OCI-LY1 (cell line): ENCODE measurements around the gene CYP2W1.

Source experiments
- H2AFZ ChIP-seq: fragments of 200-600 bp; sonication (generic), shearing (Covaris generic); 2 replicates; pipeline ENCODE4 v1.6.0; 2014; ENCODE audit warnings: antibody characterized with exemption, mild to moderate bottlenecking, low read length
- H3F3A ChIP-seq: fragments of 200-600 bp; sonication (generic), shearing (Covaris generic); 2 replicates; pipeline ENCODE4 v1.6.0; 2014; ENCODE audit warnings: mild to moderate bottlenecking, antibody characterized with exemption, low read length, moderate library complexity; ENCODE audit not compliant: insufficient read depth
- H3K27ac ChIP-seq: fragments of 200-600 bp; sonication (generic); 2 replicates; pipeline ENCODE4 v1.5.1; 2014; ENCODE audit warnings: low read length, mixed run types, mild to moderate bottlenecking, low read depth; ENCODE audit not compliant: poor library complexity, severe bottlenecking
- H3K27me3 ChIP-seq: fragments of 200-600 bp; sonication (generic); 2 replicates; pipeline ENCODE4 v1.6.0; 2014; ENCODE audit warnings: antibody characterized with exemption, mild to moderate bottlenecking, low read length, moderate library complexity; ENCODE audit not compliant: insufficient read depth
- H3K36me3 ChIP-seq: fragments of 200-600 bp; sonication (generic); 2 replicates; pipeline ENCODE4 v1.6.1; 2014; ENCODE audit warnings: mild to moderate bottlenecking, antibody characterized with exemption, low read length, moderate library complexity, mixed read lengths; ENCODE audit not compliant: insufficient read depth
- H3K4me1 ChIP-seq: fragments of 200-600 bp; sonication (generic); 2 replicates; pipeline ENCODE4 v1.5.1; 2014; ENCODE audit warnings: mild to moderate bottlenecking, low read length, moderate library complexity; ENCODE audit not compliant: insufficient read depth, severe bottlenecking
- H3K4me2 ChIP-seq: fragments of 200-600 bp; sonication (generic), shearing (Covaris generic); 2 replicates; pipeline ENCODE4 v1.6.1; 2014; ENCODE audit warnings: low read length
- H3K4me3 ChIP-seq: fragments of 200-600 bp; sonication (generic); 2 replicates; pipeline ENCODE4 v1.5.1; 2014; ENCODE audit warnings: low read length, low read depth, mild to moderate bottlenecking, mixed read lengths; ENCODE audit not compliant: poor library complexity, severe bottlenecking
- H3K79me2 ChIP-seq: fragments of 200-600 bp; shearing (Covaris generic); 2 replicates; pipeline ENCODE4 v1.6.1; 2016; ENCODE audit warnings: mixed run types, low read length, mixed read lengths; ENCODE audit not compliant: insufficient read depth
- H3K9ac ChIP-seq: fragments of 200-600 bp; sonication (generic), shearing (Covaris generic); 2 replicates; pipeline ENCODE4 v1.6.1; 2014; ENCODE audit warnings: mild to moderate bottlenecking, low read length, mixed read lengths
- H3K9me2 ChIP-seq: fragments of 200-600 bp; sonication (generic), shearing (Covaris generic); 2 replicates; pipeline ENCODE4 v1.6.1; 2014; ENCODE audit warnings: low read depth, mild to moderate bottlenecking, low read length, mixed read lengths
- H3K9me3 ChIP-seq: fragments of 200-600 bp; shearing (Covaris generic); 2 replicates; pipeline ENCODE4 v1.6.1; 2014; ENCODE audit warnings: low read length, mixed read lengths
- H4K20me1 ChIP-seq: fragments of 200-600 bp; sonication (generic), shearing (Covaris generic); 2 replicates; pipeline ENCODE4 v1.6.0; 2016; ENCODE audit warnings: mild to moderate bottlenecking, low read length; ENCODE audit not compliant: insufficient read depth
- CTCF ChIP-seq: fragments of 200-600 bp; sonication (generic), shearing (Covaris generic); IDR thresholded peaks from 2 replicates; pipeline ENCODE4 v1.5.1; 2017; ENCODE audit warnings: mild to moderate bottlenecking, antibody characterized with exemption, low read length, moderate library complexity, mixed read lengths
- EZH2 ChIP-seq: fragments of 200-600 bp; sonication (generic), shearing (Covaris generic); IDR thresholded peaks from 2 replicates; pipeline ENCODE4 v1.8.0; 2017; ENCODE audit warnings: borderline replicate concordance, mixed run types, mild to moderate bottlenecking, antibody characterized with exemption, low read length, moderate library complexity, mixed read lengths

The CYP2W1 gene

GRCh38 chr7:1008733-1009363, 25.9 kb downstream of the CYP2W1 start:
- H3K27ac ChIP-seq: no peak overlapping the region
- H3K9ac ChIP-seq: no peak overlapping the region
- no peaks in the 10 kb centered on the region for H4K20me1 ChIP-seq

GRCh38 chr7:1009747-1010146, 26.8 kb downstream of the CYP2W1 start:
- no peaks in the 10 kb centered on the region for H3K27me3 ChIP-seq
- no peak overlapping the region for H3K4me3 ChIP-seq
- no peaks in the 10 kb centered on the region for H4K20me1 ChIP-seq
- H3K36me3 ChIP-seq: peaks cover 18% of the 10 kb centered on the region; the same call in 1 of the 2 replicates
- no peak overlapping the region for H2AFZ ChIP-seq
- no peaks in the 10 kb centered on the region for H3K9me2 ChIP-seq
- H3K79me2 ChIP-seq: no peaks in the 10 kb centered on the region
- H3K4me2 ChIP-seq: no peak overlapping the region
- peaks cover 7% of the 10 kb centered on the region for H3K4me1 ChIP-seq
- no peak overlapping the region for H3K27ac ChIP-seq
- H3F3A ChIP-seq: no peaks in the 10 kb centered on the region
- H3K9me3 ChIP-seq: no peaks in the 10 kb centered on the region
- no peak for TF ChIP-seq CTCF
- no peak for TF ChIP-seq EZH2
- no peak overlapping the region for H3K9ac ChIP-seq

More at GRCh38 chr7:1008733-1009363, 25.9 kb downstream of the CYP2W1 start:
- Histone ChIP-seq H3F3A (no peaks in the 10 kb centered on the region), H3K79me2 (no peaks in the 10 kb centered on the region), H3K4me3 (no peak overlapping the region), H3K9me3 (no peaks in the 10 kb centered on the region), H3K27me3 (no peaks in the 10 kb centered on the region), H3K4me1 (peaks cover 11% of the 10 kb centered on the region), H3K4me2 (no peak overlapping the region), H3K36me3 (peaks cover 18% of the 10 kb centered on the region; the same call in 1 of the 2 replicates), H3K9me2 (no peaks in the 10 kb centered on the region), H2AFZ (no peak overlapping the region)
- TF ChIP-seq CTCF: no peak

- Histone ChIP-seq H2AFZ (no peak overlapping the region), H3K4me1 (peaks cover 10% of the 10 kb centered on the region), H3F3A (no peaks in the 10 kb centered on the region), H3K4me2 (no peak overlapping the region), H3K27ac (no peak overlapping the region), H3K4me3 (no peak overlapping the region), H3K9me2 (no peaks in the 10 kb centered on the region), H3K9ac (no peak overlapping the region), H3K36me3 (peaks cover 18% of the 10 kb centered on the region; the same call in 1 of the 2 replicates), H3K79me2 (no peaks in the 10 kb centered on the region), H3K27me3 (no peaks in the 10 kb centered on the region), H4K20me1 (no peaks in the 10 kb centered on the region), H3K9me3 (no peaks in the 10 kb centered on the region)
- no peak for TF ChIP-seq CTCF
- TF ChIP-seq EZH2: no peak
Measured at GRCh38 chr7:1010226-1010625, 27.2 kb downstream of the CYP2W1 start.
